ENCODE measurements around the gene B3GAT1.

The B3GAT1 gene

DNA sequence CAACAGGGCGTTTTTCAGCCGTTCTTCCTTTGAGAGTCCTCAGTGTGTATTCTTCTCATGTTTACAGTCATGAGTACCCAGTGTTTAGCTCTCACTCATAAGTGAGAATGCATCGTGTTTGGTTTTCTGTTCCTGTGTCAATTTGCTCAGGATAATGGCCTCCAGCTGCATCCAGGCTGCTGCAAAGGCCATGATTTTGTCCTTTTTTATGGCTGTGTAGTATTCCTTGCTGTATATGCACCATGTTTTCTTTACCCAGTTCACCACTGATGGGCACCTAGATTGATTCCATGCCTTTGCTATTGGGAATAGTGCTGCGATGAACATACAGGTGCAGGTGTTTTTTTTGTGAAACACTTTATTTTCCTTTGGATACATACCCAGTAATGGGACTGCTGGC is 23.5 kb downstream of the B3GAT1 start:
- DNase-seq = no peak

DNA sequence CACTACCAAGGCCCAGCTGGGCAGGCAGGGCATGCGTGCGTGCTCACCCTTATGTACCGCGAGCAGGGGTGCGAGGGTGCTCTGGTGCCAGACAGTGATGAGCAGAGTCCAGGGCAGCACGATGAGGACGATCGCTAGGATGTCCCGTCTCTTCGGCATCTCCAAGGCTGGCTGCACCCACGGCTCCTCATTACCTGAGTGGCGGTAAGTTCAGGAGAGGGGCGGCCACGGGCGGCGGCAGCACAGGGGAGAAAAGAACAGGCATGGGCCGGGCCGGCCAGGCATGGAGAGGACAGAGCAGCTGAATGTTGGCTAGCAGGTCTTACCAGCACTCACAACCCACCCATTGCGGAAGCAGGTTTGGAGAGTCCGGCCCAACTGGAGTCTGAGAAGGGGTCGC is 24.5 kb downstream of the B3GAT1 start:
- DNase-seq = no peak

DNA sequence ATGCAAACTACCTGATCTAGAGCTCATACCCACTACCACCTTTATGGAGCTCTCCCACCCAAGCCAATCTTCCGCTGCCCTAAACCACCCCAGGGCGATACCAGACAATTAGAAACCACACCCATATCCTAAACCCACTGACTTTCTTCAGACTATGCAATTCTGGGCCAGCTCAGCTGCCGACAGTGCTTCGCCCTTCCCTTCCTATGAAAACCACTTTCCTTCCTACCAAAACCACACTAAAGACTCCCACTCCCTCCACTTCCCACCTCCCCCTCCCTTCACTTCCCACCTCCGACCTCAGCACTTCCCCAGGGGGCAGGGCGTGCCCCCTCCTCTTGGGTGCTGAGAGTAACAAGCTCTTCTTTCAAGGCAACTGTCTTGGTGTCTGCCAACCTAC is 25.1 kb downstream of the B3GAT1 start:
- DNase-seq = no peak

DNA sequence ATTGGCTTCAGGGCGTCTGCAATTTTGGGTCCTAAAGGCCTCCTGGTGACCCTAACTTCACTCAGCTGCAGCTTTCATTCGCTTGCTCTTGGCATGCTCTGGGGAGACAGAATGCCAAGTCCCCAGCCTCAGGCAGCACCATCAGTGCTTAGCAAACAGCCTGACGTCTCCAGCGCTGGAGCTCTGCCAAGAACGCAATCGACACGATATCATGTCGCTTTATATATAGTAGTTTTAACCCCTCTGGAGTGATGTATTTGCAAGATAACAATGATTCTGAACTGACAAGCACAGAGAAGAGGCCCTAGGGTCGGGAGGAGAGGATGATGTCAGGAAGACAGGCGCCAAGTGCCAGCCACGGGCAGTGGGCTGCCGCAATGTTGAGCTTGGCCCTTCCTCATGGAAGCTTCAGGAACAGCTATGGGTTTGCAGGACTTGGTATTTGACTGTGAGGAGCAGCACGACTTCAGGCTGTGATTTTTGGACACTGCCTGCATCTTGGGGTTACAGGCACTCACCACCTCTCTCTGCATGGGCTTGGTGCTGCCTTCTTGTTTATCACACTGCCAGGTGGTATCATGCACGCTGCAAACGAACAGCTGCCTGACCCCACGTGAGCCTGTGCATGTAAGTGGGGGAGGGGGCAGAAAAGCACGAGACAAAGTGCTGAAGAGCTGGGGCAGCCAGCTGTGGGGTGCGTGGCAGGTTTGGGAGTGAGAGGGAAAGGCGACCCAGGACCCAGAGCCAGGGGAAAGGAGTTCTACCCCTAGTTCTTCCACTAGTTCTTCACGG is 26.1 kb downstream of the B3GAT1 start:
- DNase-seq = peak; percentile 73

DNA sequence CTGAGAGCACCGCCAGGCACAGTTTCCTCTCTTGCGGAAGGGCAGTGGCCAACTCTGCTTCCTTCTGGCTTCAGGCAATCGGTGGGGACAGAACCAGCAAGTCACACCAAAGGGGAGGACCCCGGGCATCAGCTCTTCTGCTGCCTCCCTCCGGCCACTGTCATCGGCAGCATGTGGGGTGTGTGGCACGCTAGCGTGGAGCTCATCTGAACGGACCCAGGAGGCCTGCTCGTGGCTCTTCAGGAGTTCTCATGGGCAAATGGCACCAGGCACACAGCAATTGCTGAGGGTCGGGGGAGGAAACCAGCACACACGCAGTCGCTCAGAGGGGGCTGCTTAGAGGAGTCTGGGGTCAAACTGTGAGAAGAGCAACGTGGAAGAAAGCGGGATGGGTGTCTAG is 26.9 kb downstream of the B3GAT1 start:
- no peak for DNase-seq

DNA sequence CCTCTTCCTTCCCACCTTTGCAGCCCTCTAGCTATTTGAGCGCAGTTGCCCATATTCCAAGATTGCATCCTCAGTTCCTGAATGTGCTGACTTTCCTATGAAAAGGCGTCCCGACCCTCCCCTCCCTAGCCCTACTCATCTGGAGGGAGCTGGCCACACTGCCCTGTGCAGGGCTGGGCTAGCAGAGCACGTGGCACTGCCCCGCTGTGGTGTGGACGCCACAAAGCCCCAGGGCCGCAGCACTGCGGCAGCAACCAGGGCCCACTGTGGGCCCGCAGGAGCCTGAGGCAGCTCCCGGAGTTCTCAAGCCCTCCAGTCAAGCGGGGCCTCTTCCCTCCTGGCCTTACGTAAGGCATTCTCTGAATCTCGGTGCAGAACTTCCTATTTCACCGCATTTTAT is 27.6 kb downstream of the B3GAT1 start:
- no peak for DNase-seq

DNA sequence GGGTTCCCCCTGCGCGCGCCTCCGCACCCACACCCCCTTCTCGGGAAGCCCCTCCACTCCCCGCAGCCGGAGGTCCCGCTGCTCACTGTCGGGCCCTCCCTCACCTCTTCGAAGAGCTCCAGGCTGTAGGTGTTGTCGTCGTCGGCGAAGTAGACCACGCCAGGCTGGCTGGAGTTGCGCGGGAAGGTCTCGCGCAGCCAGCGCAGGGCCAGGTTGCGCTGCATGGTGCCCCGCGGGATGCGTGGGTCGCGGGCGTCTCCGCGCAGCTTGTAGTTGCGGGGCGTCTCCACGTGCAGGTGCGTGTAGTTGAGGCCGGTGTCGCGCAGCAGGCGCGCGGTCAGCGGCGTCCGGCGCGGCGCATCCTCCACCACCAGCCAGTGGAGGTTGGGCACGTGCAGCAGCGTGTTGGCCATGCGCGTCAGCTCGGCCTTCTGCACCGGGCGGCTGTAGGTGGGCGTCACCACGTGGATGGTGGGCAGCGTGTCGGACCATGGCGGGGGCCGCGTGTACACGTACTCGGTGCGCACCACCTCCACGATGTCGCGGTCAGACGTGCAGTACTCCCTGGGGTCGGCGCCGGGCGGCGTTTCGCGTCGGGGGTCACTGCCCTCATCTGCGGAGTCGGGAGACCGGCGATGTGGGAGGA is 28.3 kb downstream of the B3GAT1 start:
- DNase-seq = no peak

DNA sequence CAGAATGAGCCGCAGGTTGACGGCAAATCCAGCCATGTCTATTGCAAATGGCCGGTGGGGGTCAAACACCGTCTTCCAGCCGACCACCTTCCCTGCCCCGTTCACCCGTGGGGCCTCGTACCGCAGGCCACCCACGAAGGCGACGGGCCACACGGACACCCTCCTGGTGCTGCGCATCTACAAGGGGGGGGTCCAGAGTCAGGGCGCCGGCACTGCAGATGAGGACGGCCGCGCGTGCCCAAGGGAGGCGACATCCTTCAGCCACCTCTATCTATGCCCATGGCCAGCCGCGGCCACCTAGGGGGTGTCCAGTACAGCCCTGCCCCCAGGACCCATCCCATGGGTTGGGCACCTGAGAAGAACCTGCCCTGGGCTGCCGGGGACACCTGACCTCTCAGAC is 29.2 kb downstream of the B3GAT1 start:
- DNase-seq = no peak

DNA sequence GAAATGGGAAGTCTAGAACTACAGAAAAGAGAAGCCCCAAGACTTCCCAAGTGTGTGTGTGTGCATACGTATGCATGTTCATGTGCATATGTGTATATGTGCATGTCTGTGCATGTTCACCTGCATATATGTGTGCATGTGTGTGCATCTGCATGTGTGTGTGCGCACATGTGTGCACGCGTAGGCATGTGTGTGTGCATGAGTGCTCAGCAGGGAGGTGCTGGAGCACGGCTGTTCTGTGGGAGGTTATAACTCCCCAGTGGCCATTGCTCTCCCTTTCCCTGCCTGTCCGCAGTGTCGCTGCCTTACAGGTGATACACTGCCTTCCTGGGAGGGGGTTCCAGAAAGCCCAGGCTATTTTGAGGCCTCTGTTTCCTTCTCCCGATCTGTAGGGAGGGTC is 29.8 kb downstream of the B3GAT1 start:
- DNase-seq = no peak

DNA sequence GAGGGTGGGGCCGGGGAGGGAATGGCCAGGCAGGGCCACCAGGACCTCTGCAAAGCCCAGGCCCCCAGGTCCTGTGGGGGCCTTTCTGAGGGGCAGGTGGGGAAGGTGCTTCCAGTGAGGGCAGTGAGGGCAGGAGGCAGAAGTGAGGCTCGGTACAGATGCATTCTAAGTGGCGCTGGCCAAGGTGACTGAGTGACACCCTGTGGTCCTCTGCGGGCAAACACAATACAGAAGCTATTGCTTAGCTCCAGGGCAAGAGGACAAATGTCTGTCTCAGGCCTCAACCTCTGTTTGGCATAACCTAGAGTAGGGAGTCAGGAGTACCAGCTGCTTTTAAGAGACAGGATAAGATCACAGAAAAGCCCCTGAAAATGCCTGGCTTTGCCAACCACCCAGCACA is 31.3 kb downstream of the B3GAT1 start:
- DNase-seq = no peak

DNA sequence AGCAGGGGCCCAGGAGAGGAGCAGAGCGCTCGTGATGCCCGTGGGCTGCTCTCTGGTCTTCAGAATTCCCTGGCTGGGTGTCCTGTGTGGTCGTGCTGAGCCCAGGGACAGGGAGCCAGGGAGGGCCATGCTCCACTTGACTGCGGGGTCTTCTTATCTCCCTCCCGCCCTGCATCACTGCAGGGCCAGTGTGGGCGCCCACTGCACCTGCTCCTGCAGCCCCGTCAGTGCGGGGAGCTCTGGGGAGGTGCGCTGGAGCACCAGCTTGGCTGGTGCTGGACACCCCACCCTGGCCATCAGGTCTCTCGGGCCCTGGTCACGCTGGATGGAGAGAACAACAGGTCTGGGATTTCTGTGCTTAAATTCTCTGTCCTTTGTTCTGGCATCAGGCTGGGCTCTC is 31.8 kb downstream of the B3GAT1 start:
- DNase-seq = no peak

DNA sequence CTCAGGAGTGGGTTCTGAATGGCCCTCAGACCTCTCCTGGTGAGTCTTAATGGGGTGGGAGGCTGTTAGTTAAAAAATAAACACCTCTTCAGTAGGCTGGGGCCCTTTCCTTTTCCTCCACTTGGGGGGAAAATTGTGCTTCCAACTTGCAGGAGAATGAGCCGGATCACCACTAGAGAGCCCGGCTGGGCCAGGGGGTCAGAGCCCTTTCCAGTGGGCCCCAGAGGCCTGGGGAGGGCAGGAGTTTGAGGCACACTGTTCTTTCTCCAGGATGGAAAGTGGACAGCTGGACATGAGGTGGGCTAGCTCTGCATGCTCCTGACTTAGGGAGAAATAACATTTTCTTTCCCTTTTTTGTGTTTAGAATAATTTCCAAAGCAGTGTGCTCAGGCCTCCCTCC is 32.8 kb downstream of the B3GAT1 start:
- DNase-seq = no peak

DNA sequence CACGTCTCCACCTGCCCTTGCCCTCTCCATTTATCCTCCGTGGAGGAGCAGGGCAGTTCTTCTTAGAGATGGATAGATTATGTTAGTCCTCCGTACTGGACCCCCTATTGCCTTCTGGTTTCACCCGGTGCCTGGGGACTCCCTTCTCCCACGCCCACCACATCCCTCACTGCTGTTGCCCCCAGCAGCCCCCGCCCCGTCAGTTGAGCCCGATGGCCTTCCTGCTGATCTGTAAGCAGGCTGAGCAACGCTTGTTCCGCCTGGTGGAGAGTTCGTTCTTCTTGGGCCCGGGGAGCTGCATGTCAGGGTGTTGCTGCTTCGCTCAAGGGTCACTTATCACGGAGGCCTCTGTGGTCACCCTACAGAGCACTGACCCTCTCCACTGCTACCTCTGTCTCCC is 34.2 kb downstream of the B3GAT1 start:
- no peak for DNase-seq

DNA sequence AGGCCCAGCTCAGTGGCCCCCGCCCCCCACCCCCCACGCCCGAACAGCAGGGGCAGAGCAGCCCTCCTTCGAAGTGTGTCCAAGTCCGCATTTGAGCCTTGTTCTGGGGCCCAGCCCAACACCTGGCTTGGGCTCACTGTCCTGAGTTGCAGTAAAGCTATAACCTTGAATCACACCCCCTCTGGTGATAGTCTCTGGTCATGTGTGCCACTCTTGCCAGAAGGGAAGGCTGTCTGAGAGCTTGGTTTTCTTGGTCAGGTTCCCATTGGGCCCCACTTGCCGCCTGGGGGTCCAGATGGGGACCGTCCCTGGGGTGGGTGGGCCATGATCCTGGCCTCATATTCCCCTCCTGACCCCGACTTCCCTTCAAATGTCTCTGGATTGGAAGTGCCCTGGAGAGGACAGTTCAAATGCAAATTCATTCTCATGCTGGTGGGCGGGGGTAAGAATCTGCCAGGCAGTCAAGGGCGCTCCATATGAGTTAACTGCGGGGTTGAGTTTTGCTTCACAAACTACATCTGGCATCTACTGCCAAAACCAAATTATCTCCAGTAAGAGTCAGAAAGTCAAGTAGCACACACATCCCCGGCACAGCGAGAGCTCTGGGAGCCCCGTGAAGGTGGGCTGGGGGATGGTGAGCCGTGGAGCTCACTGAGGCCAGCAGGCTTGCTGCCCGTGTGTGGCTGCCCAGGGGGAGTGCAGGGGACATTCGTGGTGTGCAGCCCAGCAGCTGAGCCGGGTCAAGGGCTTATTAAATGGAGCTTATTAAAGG is 35.7 kb downstream of the B3GAT1 start:
- no peak for DNase-seq

DNA sequence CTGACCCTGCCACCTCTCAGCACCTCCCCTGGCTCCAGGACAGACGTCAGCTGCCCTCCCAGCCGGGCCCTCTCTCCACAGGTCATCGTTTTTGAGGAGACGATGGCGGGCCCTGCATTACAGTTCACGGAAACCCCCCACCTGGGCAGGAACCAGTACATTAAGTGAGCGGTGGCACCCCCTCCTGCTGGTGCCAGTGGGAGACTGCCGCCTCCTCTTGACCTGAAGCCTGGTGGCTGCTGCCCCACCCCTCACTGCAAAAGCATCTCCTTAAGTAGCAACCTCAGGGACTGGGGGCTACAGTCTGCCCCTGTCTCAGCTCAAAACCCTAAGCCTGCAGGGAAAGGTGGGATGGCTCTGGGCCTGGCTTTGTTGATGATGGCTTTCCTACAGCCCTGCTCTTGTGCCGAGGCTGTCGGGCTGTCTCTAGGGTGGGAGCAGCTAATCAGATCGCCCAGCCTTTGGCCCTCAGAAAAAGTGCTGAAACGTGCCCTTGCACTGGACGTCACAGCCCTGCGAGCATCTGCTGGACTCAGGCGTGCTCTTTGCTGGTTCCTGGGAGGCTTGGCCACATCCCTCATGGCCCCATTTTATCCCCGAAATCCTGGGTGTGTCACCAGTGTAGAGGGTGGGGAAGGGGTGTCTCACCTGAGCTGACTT is 37.0 kb downstream of the B3GAT1 start:
- no peak for DNase-seq

DNA sequence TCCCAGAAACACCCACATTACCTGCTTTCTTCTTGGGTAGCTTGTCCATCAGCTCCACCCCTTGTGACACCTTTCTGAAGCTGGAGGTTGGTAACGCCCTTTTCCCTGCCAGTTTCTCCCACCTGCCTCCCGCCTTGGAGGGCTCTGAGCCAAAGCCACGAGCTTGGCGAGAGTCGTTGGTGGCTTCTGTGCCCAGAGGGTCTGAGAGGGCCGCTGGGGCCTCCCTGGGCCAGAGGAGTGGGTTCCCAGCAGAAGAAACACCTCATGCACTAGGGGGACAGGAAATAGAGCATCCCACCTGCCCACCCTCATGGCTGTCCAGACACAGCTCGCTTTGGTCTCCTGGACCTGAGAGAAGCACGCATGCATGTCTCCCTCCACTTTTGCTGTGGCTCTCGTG is 37.9 kb downstream of the B3GAT1 start:
- no peak for DNase-seq

DNA sequence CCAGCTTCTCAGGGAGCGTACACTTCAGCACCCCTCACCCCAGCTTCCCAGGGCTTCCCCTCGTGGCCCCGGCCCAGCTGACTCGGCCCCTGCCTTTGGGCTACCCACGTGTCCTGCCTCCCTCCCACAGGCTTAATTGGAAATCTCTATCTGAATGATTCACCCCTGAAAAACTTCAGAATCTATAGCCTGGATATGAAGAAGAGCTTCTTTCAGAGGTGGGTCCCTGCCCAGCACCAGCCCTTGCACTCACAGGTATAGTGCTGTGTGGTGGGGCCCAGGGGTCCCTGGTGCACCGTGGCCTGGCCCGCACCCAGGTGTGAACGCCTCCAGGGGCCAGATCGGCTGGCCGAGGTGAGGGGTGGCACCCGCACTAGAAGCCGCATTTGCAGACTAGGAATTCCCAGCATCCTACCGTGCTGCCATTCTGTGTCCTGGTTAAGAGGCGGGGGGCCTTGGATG is 38.4 kb downstream of the B3GAT1 start:
- no peak for DNase-seq

DNA sequence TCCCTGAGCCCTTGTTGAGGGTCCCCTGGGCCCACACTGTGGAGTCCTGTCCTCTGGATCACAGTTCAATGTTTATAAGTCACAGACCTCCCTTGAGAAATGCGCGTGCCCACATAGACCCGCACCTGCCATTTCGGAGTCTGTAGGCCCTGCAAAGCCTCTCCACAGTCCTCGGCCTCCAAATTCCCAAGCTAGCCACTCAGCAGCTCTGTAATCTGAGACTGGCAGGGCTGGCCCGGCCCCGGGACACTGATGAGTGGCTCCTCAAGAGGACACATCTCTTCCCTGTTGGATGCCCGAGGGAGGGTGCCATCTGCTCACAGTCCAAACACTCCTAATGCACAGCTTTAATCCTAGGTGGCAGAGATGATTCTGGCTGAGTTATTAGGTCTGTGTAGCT is 39.1 kb downstream of the B3GAT1 start:
- no peak for DNase-seq

DNA sequence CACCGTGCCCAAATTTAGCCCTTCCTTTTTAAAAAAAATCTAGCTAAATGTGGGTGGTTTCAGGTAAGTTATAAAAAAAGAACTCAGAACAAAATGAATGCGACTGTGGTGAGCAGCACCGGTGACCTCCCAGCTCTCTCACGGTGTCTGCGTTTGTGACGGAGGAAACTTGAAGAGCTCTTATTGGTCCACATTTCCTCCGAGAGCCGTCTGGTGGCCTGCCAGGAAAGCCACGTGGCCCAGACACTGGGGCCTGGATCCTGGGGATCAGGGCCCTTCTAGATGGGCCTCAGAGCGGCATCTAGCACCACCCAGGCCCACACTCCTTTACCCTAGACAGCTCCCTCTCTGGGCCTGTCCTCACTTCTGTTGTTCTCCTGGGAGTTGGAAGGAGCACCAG is 39.5 kb downstream of the B3GAT1 start:
- DNase-seq = no peak

DNA sequence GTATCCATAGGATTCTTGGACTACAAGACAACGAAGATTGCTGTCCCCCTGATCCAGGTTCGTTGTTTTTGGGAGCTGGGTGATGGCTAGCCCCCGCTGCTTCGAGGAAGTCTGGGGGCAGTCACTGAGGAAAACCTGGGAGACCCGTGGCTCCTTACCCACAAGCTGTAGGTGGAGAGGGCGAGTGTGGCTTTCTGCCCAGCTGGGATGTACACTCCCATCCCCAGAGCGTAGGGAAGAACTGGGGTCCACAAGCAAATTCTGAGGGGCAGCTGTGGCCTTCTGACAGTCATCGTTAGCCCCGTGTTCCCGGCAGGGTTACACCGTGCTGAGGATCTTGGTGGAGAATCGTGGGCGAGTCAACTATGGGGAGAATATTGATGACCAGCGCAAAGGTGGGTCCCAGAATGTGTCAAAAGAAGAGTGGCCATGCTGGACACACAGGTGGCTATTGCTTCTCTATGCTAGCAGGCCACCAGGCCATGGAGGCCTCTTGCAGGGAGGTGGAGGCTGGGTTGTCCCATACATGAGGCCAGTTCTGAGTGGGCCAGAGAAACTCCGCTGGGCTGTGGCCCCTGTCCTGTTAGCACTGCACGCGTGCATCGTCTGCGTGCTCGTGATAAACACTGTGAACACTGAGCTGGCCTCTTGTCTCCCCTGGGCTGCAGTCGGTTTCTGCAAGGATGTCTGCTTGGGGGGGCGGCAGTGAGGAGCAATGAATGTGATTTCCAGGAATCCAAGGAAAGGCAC is 40.4 kb downstream of the B3GAT1 start:
- no peak for DNase-seq

DNA sequence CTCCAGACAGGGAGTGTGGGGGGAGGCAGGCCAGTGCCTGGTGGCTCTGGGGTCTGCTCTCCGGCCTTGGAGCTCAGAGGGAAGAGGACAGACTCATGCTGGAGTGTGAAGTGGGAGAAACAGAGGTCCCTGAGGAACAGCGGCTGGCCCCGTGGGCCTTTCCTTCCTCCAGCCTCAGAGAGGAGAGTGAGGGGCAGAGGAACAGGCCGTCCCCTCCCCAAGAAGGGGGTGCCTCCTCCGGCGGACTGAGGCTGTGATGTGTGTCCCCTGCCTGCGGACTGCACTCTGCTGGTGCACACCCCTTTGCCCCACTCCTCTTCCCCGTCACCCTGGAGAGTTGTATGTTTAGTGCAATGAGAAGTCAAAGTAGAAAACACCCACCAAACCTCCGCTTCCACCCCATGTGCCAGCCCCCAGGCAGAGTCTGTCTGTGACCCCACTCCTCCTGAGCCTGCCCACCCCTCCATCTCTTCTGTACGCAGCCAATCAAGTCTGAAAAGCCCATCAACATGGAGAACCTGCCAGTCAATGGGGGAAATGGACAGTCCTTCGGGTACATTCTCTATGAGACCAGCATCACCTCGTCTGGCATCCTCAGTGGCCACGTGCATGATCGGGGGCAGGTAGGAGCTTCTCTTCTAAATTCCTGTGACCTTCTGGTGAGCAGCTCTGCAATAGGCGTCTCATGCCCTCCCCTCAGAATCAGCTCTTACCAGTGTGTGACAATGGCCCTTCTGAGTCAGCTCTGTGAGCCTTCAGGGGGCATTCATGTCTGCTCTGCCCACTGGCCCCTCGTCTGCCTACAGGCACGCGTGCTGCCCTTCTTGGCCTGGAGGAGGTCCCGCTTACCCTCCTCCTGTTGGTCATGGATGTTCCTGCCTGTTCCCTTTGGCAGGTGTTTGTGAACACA is 41.3 kb downstream of the B3GAT1 start:
- no peak for DNase-seq

Measured in NCI-H1417 treated with DMSO at 0.1 percent for 48 hours (cell line).